HG03457 (cell line): ENCODE data around the gene VPS37B.
"Not testable (repeated sequence)": the region's sequence is repeated elsewhere in the genome, so short reads cannot be mapped to it uniquely, and the experiment has no call there.

Experiments
- ATAC-seq: cut with Tn5 transposase; IDR thresholded peaks from one replicate; pipeline ENCODE4 v1.9.1; 2021; ENCODE audit warnings: moderate number of reproducible peaks; ENCODE audit not compliant: unreplicated experiment

The VPS37B gene, protein sequence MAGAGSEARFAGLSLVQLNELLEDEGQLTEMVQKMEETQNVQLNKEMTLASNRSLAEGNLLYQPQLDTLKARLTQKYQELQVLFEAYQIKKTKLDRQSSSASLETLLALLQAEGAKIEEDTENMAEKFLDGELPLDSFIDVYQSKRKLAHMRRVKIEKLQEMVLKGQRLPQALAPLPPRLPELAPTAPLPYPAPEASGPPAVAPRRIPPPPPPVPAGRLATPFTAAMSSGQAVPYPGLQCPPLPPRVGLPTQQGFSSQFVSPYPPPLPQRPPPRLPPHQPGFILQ

DNA sequence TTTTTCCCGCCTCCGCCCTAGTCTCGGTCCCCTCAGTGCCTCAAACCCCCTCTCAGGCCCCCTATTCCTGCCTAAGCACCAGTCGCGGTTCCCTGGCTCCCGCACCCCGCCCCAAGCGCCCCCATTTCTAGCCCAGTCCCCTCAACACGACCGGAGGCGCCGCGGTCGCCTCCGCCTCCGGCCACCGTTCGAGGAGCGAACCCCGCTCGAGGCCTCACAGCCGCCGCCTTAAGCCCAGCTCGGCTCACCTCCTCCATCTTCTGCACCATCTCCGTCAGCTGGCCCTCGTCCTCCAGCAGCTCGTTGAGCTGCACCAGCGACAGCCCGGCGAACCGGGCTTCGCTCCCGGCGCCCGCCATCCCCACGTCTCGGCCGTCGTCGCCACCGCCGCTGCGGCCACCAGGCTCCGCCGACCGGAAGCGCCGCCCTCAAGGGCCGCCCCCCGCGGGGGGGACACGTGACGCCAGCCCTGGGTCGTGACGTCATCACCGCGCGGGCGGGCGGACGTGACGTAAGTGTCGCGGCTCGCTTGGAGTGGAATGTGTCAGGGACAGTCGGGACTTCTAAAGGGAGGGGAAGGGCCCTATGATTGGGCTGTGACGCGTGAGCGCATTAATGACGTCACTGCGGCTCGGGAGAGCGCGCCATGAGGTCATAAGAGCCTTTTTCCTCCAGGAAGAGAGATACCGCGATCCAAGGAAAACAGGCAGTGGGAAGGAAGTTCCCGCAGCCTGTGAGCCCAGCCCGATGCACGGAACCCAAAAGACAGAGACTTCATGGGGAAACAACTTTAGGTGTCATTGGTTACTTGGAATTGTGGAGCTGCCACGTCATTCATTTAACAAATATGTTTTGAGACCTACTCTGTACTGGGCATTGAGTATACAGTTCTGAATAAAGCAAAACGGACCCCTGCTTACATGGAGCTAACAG is at the start of gene VPS37B:
TSS of gene VPS37B (minus strand) at position 421 of the 933 bp plus-strand sequence. CDS start at position 359, 62 bp downstream.
- no peak for ATAC-seq

DNA sequence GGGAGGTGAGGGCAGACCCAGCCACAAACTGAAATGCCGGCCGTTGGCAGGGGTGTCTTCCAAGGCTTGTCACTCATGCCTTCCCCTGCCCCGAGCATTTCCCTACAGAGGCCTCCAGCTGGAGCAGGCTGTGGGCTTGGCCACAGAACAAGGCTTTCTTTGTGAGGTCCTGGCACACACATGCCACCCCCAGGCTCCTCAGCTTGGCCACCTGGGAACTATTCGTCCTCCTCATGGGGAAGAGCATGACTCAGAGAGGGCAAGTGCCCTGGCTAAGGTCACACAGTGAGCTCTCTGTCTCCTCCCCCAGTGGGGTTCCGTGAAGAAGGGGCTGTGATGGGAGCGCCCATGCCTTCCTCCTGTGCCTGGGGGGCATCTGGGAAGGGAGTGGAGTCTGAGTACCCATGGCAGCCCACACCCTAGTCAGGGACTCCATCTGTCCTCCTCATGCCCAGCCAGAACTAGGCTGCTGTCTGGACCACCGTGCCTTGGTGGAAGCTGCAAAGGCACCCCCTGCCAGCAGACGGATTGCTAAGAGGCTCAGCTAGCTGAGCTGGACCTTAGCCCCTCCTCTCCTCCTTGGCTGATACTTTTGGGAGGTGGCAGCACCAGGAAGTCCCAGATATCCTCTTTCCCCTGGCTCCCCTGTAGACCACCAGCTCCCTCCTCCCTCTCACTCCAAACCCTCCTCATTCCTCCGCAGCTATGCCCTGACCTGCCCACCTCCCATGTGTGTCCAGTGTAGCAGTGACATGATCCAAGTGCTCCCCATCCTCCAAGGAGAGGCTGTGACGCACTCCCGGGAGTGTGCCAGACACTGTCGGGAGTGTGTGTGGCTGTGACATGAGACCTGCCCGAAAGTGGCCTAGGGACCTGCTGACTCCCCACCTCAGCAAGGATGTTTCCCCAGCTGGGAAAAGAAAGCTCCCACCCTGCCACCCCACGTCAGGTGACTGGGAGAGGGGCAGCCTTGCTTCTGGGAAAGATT is 49.0 kb upstream of the VPS37B start:
- no peak for ATAC-seq

DNA sequence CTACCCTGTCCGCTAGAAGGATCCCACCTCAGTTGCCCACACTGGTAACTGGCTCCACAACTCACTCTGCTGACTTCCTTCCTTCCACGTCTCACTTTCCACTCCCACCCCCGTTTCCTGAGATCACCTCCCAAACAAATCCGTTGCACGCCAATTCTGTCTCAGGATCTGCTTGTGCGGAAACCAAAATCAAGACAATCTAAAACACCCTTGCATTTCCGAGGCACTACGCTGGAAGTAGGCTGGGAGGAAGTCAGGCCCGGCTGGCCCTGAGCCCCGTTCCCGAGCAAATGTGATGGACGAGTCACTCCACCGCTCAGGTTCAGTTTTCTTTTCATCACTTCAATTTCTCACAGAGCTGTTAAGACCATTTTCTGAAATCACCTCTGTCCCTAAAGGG is 47.3 kb upstream of the VPS37B start:
- ATAC-seq = no peak

DNA sequence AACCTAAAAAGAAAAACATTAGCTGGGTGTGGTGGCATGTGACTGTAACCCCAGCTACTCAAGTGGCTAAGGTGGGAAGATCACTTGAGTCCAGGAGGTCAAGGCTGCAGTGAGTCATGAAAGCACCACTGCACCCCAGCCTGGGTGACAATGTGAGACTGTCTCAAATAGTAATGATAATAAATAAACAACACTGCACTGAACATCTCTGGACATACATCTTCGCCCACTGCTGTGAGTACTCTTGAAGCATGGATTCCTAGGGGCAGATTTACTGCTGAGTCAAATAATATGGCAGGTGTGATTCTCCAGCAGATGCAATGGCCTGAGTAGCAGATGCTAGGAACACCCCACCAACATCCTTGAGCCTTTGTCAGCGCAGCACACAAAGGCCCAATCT is 46.7 kb upstream of the VPS37B start:
- ATAC-seq = no peak

DNA sequence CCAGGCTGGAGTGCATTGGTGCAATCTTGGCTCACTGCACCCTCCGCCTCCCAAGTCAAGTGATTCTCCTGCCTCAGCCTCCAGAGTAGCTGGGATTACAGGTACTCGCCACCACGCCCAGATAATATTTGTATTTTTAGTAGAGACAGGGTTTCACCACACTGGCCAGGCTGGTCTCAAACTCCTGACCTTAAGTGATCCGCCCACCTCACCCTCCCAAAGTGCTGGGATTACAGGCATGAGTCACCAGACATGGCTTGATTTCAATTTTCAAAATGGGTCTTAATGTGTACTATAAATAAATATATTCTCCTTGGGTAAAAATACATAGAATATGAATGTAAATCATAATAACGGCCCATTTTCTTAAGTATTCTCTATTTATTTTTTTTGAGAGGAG is 45.4 kb upstream of the VPS37B start:
- ATAC-seq = not testable (repeated sequence)

DNA sequence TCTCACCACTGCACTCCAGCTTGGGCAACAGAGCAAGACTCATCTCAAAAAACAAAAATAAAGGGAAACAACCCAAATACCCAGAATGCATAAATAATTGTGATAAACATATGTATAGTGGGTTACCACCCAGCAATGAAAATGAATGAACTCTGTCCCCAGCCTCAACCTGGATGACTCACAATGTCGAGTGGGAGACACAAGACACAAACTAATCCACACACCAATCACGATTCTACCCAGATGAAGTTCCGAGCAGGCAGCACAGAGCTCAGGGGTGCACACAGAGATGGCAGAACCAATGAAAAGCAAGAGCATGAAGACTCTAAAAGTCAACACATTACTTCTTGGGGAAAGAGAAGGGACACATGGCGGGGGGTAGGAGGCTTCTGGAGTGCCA is 43.2 kb upstream of the VPS37B start:
- no peak for ATAC-seq

DNA sequence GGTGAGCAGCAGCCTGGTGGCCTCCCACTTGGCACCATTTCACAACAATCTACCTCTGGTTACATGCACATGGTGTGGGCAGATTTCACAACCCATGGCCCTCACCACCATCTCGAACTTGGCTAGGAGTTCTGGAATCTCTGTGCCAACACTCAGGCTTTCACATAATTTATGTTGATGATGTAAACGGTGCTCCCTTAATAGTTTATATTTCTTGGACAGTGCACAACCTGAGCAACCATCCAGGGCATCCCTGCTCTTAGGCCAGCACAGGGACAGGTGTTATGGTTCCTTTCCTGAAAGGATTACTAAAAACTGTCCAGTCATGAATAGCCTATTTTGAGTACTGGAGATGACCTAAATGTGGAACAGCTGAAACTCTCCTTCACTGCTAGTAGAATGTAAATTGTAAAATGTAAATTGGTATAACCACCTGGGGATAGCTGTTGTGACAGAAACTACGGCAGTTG is 41.7 kb upstream of the VPS37B start:
- no peak for ATAC-seq

DNA sequence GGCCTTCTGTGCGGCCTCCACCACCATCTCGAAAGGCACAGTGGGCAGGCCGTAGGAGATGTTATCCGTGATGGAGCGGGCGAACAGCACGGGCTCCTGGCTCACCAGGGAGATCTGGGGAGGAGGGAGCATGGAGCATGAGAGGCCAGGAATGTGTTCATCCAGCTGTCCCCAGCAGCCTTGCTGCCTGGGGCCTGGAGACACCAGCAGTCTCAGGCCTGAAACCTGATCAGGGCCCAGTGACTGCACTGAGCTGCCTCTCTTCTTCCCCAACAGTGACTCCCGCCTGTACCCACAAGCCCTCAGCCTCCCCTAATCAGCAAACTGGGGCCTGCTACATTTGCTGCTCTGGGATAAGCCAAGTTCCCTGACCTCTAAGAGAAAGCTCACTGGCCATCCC is 39.4 kb upstream of the VPS37B start:
- no peak for ATAC-seq

DNA sequence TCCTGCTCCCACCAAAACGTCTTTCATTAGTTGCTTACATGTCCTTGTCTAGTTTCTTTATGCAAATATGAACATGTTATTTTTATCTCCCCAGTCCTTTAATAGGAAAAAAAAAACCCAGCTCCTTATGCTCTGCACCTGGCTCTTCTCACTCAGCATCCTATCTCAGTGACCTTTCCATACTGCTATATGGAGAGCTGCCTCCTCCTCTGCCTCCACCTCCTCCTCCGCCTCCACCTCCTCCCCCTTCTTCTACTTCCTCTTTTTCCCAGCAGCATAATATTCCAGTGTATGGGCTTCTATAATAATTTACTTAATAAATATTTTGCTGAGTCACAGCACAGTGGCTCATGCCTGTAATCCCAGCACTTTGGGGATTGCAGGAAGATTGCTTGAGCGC is 38.8 kb upstream of the VPS37B start:
- no peak for ATAC-seq

DNA sequence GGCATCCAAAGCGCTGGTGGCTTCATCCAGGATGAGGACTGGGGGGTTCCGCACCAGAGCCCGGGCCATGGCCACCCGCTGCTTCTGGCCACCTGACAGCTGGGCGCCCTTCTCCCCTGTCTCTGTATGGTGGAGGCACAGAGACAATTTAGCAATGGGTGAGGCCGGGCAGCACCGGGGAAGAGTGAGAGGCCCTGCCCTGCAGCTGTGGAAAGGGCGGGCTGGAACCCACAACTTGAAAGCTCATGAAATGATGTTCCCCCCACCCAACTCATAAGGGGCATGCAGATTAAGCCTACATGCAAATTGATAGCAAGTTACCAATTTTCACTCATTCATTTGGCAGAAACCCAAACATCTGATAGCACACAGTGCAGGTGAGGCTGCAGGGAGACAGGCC is 36.3 kb upstream of the VPS37B start:
- ATAC-seq = no peak

DNA sequence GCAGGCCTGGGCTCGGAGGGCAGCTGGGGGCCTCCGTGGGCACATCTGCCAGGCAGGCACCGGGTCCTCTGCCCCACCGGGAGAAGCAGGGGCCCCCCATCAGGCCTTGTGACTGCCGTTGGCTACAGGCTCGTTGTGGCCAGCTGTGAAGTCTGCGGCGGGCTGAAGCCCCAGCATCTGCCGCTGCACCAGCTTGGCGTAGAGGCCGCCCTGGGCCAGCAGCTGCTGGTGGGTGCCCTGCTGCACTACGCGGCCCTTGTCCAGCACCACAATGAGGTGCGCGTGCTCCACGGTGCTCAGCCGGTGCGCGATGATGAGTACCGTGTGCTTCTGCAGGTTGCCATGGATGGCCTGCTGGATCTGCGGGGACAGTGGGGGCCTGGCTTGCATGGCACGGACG is 33.9 kb upstream of the VPS37B start:
- no peak for ATAC-seq

DNA sequence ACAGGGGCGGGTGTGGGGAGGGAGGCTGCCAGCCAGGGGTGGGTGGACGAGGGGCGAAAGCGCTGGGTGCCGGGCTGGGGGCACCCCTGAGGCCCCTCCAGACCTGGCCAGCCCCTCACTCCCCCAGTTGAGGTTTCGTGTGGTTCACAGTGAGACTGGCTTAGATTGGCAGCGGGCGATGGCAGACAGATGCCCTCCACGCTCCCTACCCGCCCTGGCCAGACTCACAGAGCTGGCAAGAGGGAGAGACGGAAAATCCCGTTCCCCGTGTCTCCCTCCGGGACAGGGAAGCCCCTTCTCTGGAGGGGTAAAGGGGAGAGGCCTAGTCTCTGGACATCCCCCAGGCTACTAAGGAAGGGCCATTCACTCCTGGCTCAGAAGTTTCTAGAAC is 33.2 kb upstream of the VPS37B start:
- no peak for ATAC-seq

DNA sequence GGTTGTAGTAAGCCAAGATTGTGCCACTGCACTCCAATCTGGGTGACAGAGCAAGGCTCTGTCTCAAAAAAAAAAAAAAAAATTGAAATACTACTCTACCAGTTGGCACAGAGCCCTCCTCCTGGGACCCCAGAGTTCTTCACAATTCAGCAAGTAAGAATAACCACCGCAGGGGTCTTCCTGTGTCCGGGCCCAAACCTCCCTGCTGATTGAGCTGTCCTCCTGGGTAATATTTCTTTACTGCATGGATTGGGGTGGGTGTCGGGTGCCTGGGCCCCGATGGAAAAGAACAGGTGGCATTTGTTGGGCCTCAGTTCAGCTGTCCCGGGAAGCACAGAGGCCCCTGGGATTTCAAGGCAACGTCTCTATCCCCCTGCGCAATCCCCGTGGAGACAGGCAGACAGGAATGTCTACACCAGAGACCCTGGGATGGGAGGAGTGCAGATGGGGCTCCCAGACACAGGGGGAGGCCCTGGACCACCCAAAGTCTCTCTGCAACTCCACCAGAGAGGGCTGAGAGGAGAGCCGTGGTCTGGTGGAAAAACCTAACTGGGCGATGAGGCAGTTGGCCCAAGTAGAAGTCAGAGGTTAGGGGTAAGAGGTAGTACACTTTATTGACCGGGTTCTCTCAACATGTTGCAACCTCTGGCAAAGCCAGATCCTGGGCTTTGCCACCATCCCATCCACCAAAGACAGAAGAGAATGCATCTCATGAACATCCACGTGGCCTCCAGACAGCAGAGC is 32.7 kb upstream of the VPS37B start:
- ATAC-seq = no peak

DNA sequence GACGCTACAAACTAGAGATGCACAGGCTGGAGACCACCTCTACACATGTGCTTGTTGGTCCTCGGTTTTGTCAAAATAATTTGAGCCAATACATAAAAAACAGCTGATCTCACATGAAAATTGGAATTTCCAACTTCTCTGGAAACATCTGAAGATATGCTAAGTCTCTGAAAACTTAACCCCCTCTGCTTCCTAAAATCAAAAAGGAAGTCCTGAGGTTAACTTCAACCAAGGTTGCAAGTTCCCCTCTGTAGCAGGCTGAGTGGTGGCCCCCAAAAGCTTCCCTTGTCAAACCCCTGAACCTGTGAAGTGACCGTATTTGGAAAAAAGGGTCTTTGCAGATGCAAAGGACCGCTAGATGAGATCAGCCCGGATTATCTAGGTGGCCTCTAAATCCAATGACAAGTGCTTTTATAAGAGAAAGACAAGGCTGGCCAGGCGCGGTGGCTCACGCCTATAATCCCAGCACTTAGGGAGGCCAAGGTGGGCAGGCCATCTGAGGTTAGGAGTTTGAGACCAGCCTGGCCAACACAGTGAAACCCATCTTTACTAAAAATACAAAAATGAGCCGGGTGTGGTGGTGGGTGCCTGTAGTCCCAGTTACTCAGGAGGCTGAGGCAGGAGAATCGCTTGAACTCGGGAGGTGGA is 32.0 kb upstream of the VPS37B start:
- no peak for ATAC-seq

DNA sequence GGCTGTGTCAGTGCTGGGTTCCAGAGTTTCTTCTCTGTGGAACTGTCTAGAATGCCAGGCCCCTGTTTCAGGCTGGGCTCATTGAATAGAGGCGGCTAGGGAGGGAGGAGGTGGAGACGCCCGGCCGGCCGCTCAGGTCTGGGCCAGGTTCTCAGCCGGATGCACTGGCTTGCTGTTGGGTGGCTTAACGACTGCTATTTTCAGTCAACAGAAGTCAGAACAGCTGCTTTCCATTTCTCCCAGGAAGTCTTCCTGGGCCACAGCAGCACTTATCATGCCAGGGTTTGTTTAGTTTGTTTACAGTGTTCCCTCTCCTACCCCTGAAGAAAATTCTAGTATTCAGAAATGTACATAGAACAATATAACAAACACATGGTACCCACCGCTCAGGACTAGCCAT is 26.0 kb upstream of the VPS37B start:
- ATAC-seq = no peak

DNA sequence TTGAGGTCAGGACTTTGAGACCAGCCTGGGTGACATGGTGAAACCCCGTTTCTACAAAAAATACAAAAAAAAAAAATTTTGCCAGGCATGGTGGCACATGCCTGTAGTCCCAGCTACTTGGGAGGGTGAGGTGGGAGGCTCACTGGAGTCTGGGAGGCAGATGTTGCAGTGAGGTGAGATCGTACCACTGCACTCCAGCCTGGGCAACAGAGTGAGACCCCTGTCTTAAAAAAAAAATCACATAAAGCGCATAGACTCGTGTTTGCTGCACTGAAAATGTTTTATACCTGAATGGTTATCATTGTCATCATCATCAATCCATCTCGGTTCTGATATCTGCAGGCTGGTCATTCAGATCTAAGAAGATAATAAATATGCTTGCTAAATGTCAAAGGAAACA is 24.8 kb upstream of the VPS37B start:
- ATAC-seq = no peak

DNA sequence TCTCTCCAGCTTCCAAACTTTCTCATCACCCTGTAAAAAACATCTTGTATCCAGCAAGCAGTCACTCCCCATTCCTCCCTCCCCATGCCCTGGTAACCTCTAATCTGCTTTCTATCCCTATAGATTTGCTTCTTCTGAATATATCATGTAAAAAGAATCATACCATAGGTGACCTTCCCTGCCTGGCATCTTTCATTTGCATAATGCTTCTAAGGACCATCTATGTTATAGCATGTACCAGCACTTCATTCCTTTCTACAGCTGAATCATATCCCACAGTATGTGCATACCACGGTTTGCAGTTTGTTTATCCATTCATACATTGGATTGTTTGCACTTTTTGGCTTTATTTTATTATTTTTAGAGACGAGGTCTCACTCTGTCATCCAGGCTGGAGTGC is 22.9 kb upstream of the VPS37B start:
- ATAC-seq = no peak

DNA sequence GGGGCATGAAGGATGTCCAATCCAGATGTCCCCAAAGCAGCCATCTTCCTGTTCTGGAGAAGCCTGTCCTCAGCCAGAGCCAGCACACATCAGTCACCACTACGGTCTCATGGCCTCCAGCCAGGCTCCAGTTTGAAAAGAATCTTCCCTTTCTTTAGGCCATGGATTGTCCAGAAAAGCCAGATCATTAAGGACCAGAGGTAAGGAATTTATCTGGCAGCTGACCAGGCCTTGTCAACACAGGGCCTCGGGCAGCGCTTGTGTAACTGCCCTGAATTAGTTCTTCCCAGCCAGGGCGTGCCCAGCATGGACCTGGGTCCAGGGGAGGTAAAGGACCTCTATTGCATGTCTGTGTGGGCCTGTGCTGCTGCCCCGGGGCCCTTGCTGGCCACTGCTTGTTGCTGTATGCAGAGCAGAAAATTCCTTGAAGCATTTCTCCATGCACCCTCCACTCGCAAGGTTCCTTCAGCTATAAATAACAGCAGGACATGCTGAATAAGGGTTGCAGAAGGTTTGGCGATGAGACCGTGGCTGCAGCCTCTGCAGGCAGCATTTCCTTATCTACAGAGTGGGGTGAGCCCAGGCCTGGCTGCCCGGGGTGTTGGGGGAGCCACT is 21.7 kb upstream of the VPS37B start:
- no peak for ATAC-seq
